ENCODE results near the gene MCM3AP.

DNA sequence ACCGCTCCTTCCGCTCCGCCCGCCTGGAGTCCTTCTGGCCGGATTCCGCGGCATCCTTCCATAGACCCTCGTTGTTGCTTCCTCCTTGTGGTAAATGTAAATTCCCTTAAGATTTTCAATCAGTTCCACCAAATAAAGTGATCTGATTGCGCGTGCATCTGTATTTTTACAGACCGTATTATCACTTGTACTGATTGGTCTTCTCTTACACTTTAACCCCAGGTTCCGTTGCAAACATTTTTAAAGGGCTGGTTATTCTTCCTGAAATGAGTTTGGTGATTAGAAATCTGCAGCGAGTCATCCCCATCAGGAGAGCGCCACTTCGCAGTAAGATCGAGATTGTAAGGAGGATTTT is 1.2 kb upstream of the MCM3AP start:
- TF ChIP-seq EZH2 (IDR thresholded peaks at IDR 0.05) (no peak), POLR2AphosphoS5 (IDR thresholded peaks at IDR 0.05; ENCODE audit: borderline replicate concordance, low read depth, low read length) (no peak)

All from SK-N-MC (cell line).